Measurements from ENCODE around the gene TPI1. TPM values are rescaled to one million over a fixed set of nuclear protein-coding genes. Genes with fewer than 3 reads are reported as not detected.
"Not testable (repeated sequence)": the region's sequence is repeated elsewhere in the genome, so short reads cannot be mapped to it uniquely, and the experiment has no call there.

Gene TPI1
- total and polyA plus RNA-seq, 2 of the 8 experiments (the other 6 are each of a cell fraction or from before 2014, with no cell fraction given) = 910 to 3,018 TPM

- Histone ChIP-seq H3K36me3 (ENCODE audit: control insufficient read depth in 2 of 4, insufficient read depth in 4 of 4, low read length in 3 of 4) (peaks cover 21 to 55% (median 40%) of the 10 kb centered on the region in 4 experiments), H4K20me1 (replicated peaks in 1 of 2; ENCODE audit: control insufficient read depth in 1 of 2, insufficient read depth in 2 of 2, low read length in 2 of 2) (peaks cover 13 to 15% of the 10 kb centered on the region in 2 experiments), H3K4me2 (ENCODE audit: insufficient read depth in 1 of 2, low read depth in 2 of 2, low read length in 2 of 2) (peak overlapping the region in 1 of 2 experiments; percentile 94; a peak in 1 of 4 replicates), H3K4me1 (replicated peaks in 1 of 4; ENCODE audit: control insufficient read depth in 3 of 4, insufficient read depth in 4 of 4, low read length in 3 of 4) (peaks cover 5 to 34% (median 16%) of the 10 kb centered on the region in 4 experiments), H3K23me2 (ENCODE audit: low read depth, low read length) (peaks cover 11% of the 10 kb centered on the region), H3K79me2 (ENCODE audit: control insufficient read depth in 1 of 2, insufficient read depth in 2 of 2, low read length in 2 of 2) (peaks cover 0 to 22% of the 10 kb centered on the region in 2 experiments; a peak in 2 of 4 replicates)
- not testable (repeated sequence) for H3K23ac ChIP-seq (ENCODE audit: insufficient read length); H2BK5ac ChIP-seq (ENCODE audit: low read depth, low read length); H2AFZ ChIP-seq (ENCODE audit: low read length); H3K27me3 ChIP-seq (replicated peaks in 1 of 4; ENCODE audit: control insufficient read depth in 3 of 4, extremely low read depth in 1 of 4, insufficient read depth in 3 of 4, low read length in 3 of 4); FAIRE-seq; H4K8ac ChIP-seq (ENCODE audit: extremely low read depth, insufficient read depth, low read length); H3K27ac ChIP-seq (ENCODE audit: low read depth, low read length); H3K9me3 ChIP-seq (ENCODE audit: insufficient read depth in 2 of 2, low read depth in 1 of 2, low read length in 1 of 2); H4K91ac ChIP-seq (replicated peaks; ENCODE audit: insufficient read length, low read length); H2AK5ac ChIP-seq (ENCODE audit: low read depth, low read length); H3K14ac ChIP-seq (ENCODE audit: insufficient read length); H3K18ac ChIP-seq (ENCODE audit: extremely low read depth, low read length); H2BK20ac ChIP-seq (ENCODE audit: low read length); H3K56ac ChIP-seq (replicated peaks; ENCODE audit: insufficient read length, low read depth, low read length); H3K9ac ChIP-seq (replicated peaks in 1 of 4; ENCODE audit: extremely low read depth in 1 of 4, low read depth in 3 of 4, low read length in 3 of 4); H3K4me3 ChIP-seq (ENCODE audit: extremely low read depth in 1 of 4, insufficient read depth in 2 of 4, low read depth in 3 of 4, low read length in 4 of 4); H4K5ac ChIP-seq (ENCODE audit: insufficient read length, low read depth, low read length); DNase-seq (ENCODE audit: low read depth in 1 of 2, low spot score in 2 of 2); H2BK120ac ChIP-seq (replicated peaks; ENCODE audit: low read depth, low read length); H3K79me1 ChIP-seq (ENCODE audit: low read depth, low read length); H2BK15ac ChIP-seq (ENCODE audit: low read length); H2BK12ac ChIP-seq (ENCODE audit: low read depth, low read length); H3K4ac ChIP-seq (replicated peaks; ENCODE audit: insufficient read length, low read depth, low read length)
- ChIA-PET CTCF (ENCODE audit: partially characterized antibody) (interaction anchor here (0.7 to 10.4 kb wide), 13 partner anchors 9 to 113 kb away, joined by 3 to 216 read pairs (median 4); partner anchors contain the start of genes C12orf57, CDCA3, MLF2 and RNU7-1), POLR2A (ENCODE audit: partially characterized antibody) (interaction anchor here (1.3 to 18.9 kb wide), 9 partner anchors 21 to 260 kb away, joined by 4 to 588 read pairs (median 87); partner anchors contain the start of genes ATN1, C12orf57, CDCA3 and ENO2)
- 92% methylated on average over 5 of the region's 5 CpGs; no CpG with 5 or more reads in 1 of the 2 experiments for WGBS, 2 experiments (ENCODE audit: extremely low coverage in 1 of 2, insufficient coverage in 1 of 2, insufficient read length in 1 of 2, insufficient replicate concordance in 2 of 2, low coverage in 1 of 2, low lambda C conversion rate in 2 of 2, missing lambda C conversion rate in 1 of 2)
Observed at GRCh38 chr12:6865307-6865706, 2.0 kb upstream of the TPI1 start.

All from H1 (cell line).